NK-92 treated with Interleukin-12 subunit alpha and Interleukin-12 subunit beta, amount 100 ng/mL, for 24 hours (cell line): ENCODE data around the gene RNF13.
A peak's percentile ranks its signal among the peaks of the same experiment; 100 is the strongest.
"Not testable (repeated sequence)": the region's sequence is repeated elsewhere in the genome, so short reads cannot be mapped to it uniquely, and the experiment has no call there.

ENCODE experiments used
- DNase-seq: peaks from one replicate; lab custom pipeline; 2025; lab: John Stamatoyannopoulos, UW

RNF13 gene

GRCh38 chr3:149898771-149899170 is 85.8 kb downstream of the RNF13 start:
- no peak for DNase-seq

GRCh38 chr3:149900322-149900721 is 87.3 kb downstream of the RNF13 start:
- DNase-seq: no peak

DNA sequence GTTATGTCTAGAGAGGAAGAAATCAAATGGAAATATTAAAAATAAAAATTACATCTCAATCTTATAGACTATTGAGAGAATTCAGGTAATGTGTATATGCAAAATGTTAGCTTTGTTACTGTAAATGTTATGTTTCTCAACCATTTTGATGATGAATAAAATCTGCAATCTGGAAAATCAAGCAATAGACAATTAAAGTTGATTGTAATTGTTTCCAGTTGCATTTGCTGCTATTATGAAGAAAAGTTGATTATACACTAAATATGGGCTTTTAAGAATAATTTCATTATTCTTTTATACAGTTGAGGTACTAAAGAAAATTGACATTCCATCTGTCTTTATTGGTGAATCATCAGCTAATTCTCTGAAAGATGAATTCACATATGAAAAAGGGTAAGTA is 88.8 kb downstream of the RNF13 start:
- DNase-seq: no peak

DNA sequence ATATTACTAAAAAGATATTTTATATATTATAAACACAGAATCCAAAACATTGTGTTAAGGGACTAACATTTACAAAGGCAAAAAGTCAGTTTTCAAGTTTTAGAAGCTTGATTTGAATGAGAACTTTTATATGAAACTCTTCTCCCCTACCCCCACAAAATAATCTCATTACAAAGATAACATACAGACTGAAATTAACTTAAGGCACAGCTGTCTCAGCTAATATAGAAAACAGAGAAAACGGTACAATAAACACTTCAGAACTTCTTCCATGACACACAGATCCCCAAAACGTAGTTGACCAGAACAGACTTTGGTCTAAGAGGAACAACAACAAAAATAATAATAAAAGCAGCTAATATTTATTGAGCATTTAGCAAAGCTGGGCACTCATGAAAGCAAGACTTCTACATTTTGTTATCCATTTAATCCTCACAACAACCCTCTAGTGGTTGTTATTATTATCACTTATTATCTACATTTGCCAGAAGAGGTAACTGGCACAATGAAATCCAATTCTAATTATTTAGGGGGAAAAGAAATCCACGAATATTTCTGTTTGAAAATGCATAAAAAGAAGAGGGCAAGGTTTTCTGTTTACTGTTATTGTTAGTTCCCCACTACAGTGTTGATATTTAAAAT is 89.6 kb downstream of the RNF13 start:
- DNase-seq: no peak

GRCh38 chr3:149906036-149906435 is 93.0 kb downstream of the RNF13 start:
- no peak for DNase-seq

GRCh38 chr3:149908424-149908957 is 95.5 kb downstream of the RNF13 start:
- no peak for DNase-seq

DNA sequence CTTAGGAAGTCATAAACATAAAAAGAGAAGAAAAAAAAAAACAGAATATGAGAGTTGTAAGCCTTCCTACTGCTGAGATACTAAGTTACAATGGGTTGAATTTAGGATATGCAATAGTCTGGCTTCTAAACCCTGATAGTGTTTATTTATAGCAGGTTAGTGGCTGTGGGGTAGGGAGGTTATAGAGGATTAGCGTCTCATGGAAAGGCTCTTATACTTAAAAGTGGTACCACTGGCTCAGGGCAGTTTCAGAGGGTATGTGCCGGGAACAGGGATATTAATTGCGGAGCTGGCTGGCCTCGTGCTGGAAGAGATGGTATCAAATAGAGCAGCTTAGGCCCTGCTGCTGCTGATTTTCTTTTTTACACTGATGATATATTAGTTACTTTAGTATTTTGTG is 96.9 kb downstream of the RNF13 start:
- no peak for DNase-seq

DNA sequence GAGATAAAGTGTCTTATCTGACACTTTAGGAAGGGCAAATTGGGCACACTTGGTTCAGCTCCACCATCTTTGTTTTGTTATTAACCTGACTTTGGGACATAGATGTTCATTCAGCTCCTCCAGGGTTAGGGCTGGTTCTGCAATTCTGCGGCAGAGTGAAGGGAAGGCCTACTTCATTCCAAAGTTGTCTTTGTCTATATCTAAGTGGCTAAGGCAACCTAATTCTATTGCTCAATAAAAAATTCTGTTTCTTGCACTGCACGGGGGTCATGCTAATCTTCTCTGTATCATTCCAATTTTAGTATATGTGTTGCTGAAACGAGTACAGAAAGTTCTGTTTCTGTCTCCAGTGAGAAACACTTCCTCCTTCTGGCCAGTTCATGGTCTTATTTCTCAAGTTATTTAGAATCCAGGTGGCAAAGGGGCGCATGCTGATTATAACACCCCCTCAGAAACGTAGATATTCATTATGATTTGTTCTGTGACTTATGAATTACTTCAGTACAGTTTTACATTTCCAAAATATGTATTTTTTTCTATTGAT is 104.2 kb downstream of the RNF13 start:
- DNase-seq: no peak

GRCh38 chr3:149919509-149919908 is 106.5 kb downstream of the RNF13 start:
- DNase-seq: no peak

DNA sequence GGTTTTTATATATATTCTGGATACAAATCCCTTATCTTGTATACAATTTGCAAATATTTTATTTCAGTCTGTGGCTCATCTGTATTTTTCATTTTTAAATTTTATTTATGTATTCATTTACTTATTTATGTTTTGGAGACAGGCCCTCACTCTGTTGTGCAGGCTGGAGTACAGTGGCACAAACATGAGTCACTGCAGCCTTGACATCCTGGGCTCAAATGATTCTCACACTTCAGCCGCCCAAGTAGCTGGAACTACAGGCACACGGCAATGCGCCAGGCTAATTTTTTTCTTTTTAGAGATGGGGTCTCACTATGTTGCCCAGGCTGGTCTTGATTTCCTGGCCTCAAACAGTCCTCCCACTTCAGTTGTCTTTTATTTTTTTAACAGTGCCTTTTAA is 107.1 kb downstream of the RNF13 start:
- no peak for DNase-seq

- no peak for DNase-seq
Measured at GRCh38 chr3:149933008-149933407, 120.0 kb downstream of the RNF13 start.

DNA sequence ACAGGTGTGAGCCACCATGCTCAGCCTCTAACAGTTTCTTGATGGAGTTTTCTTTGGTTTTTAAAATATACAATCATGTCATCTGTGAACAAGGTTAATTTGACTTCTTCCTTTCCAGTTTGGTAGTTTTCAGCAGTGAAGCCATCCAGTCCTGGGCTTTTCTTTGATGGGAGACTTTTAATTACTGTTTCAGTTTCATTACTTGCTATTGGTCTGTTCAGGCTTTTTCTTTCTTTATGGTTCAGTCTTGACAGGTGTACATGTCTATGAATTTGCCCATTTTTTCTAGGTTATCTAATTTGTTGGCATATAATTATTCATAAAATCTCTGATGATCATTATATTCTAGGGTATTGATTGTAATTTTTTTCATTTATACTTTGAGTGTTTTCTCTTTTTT is 120.8 kb downstream of the RNF13 start:
- DNase-seq: no peak

DNA sequence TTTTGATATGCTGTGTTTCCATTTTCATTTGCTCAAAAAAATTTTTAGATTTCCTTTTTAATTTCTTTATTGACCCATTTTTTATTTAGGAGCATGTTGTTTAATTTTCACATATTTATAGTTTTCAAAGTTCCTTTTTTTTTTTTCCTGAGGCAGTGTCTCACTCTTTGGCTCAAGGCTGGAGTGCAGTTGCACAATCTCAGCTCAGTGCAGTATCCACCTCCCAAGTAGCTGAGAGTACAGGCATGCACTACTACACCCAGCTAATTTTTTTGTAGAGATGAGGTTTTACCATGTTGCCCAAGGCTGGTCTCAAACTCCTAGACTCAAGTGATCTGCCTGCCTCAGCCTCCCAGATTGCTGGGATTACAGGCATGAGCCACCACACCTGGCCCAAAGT is 121.5 kb downstream of the RNF13 start:
- no peak for DNase-seq

DNA sequence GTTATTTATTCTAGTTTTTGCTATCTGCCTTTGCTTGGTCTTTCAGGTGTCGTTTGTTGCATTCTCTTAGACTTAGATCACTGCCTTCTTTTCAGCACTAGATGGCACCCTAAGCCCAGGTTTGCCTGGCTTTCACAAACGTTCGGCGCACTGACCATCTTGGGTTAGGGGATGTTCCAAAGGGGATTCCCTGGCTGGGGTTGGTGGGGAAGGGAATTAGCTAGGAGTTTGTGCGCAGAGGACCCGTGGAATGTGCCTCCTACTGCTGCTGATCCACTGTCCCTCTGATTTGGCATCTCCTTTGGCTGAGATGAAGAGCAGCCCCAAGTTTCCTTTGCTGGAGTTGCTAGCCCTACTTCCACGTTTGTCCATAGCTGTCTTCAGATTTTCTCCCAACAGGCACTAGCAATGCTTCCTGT is 123.8 kb downstream of the RNF13 start:
- peak; percentile 3 for DNase-seq

DNA sequence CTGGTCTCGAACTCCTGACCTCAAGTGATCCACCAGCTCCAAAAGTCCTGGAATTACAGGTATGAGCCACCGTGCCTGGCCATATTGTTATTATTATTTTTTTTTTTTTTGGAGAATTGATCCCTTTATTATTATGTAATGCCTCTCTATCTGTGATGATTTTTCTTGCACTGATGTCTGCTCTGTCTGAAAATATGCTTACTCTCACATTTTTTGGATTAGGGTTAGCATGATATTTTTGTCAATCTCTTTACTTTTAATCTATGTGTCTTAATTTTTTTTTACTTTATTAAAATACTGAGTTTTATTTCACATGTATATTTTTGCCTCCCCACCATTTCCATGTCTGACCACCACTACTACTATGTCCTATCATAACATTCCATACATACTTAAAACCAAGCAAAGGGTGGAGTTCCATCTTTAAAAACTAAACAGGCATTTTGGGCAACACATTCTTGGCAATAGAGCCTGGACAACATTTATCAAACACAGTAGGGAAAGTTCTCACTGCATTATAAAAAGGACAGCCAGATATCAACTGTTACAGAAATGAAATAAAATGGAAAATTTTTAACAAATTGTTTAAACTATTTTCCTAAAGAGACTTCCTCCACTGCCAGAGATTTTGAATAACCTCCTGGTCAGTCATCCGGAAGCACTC is 125.5 kb downstream of the RNF13 start:
- DNase-seq: not testable (repeated sequence)

- DNase-seq: no peak
Measured at GRCh38 chr3:149941186-149941585, 128.2 kb downstream of the RNF13 start.

GRCh38 chr3:149941946-149942345 is 128.9 kb downstream of the RNF13 start:
- no peak for DNase-seq

DNA sequence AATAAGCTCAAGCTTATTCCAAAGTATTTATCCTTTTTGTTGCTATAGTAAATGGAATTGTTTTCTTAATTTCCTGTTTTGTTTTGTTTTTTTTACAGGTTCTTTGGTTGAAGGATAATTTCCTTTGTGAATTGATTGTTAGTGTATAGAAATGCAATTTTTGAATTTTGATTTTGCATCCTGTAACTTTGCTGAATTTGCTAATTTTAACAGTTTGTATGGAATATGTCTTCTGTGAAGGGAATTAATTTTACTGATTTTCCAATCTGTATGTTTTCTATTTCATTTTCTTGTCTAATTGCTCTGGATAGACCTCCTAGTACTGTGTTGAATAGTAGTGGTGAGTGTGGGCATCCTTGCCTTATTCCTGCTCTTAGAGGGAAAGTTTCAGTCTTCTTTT is 129.4 kb downstream of the RNF13 start:
- no peak for DNase-seq

GRCh38 chr3:149943966-149944365 is 131.0 kb downstream of the RNF13 start:
- DNase-seq: not testable (repeated sequence)

- no peak for DNase-seq
Measured at GRCh38 chr3:149947231-149947630, 134.2 kb downstream of the RNF13 start.

DNA sequence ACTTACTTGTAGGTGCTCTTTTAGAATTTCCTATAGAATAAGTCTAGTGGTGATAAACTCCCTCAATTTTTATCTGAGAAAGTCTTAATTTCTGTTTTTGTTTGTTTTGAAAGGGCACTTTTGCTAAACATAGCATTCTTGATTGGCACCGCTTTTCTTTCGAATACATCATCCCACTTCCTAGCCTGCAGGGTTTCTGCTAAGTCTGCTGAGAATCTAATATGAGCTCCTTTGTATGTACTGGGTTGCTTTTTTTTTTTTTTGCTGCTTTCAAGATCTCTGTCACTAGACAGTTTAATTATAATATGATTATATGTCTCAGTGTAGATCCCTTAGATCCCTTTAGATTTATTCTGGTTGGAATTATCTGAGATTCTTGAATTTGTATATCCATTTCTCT is 136.2 kb downstream of the RNF13 start:
- no peak for DNase-seq

GRCh38 chr3:149954812-149955211 is 141.8 kb downstream of the RNF13 start:
- DNase-seq: no peak

DNA sequence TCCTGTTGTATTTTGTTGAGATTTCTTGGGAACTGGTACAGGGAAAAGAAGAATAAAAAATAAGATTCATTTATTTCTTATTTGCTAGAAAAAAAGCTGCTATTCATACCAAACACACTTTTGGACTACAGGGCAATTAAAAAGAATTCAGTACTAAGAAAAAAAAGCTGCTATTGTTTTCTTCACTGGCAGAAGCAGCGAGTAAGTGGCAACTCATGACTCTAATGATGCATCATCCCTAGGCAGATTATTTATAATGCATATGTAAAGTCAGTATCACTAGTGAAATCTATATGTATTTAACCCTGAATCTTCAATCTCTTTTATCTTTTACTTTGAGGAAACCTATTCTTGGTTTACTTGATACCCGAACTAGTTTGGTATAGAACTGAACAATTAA is 142.4 kb downstream of the RNF13 start:
- no peak for DNase-seq
